H1 (cell line): ENCODE data around the gene DIAPH1. TPM values are rescaled to one million over a fixed set of nuclear protein-coding genes. Genes with fewer than 3 reads are reported as not detected.
A peak's percentile ranks its signal among the peaks of the same experiment; 100 is the strongest.

Experiments
- CBX8 ChIP-seq: fragments of 300-800, 300-1000 bp; sonication (generic); IDR thresholded peaks from 2 replicates; pipeline ENCODE4 v1.7.1; 2016; ENCODE audit warnings: low read depth, low read length, borderline replicate concordance
- EGR1 ChIP-seq: IDR thresholded peaks from 2 replicates; pipeline ENCODE4 v1.6.1; 2011; ENCODE audit warnings: low read depth, low read length, borderline replicate concordance
- EP300 ChIP-seq, 2 experiments: IDR thresholded peaks; 1 replicate in 1 of 2; 2 replicates in 1 of 2; pipeline ENCODE4 v1.6.1; 2011 to 2012; ENCODE audit warnings: low read depth in 2 of 2, low read length in 2 of 2, mild to moderate bottlenecking in 2 of 2, borderline replicate concordance in 1 of 2, inconsistent platforms in 1 of 2, moderate library complexity in 1 of 2
- EZH2 ChIP-seq: fragments of 200-600 bp; sonication (generic); IDR thresholded peaks from 2 replicates; pipeline ENCODE4 v1.7.1; 2012; ENCODE audit warnings: low read depth, mild to moderate bottlenecking, moderate library complexity, low read length, inconsistent platforms; ENCODE audit not compliant: severe bottlenecking
- NANOG ChIP-seq: IDR thresholded peaks from 2 replicates; pipeline ENCODE4 v1.6.1; 2011; ENCODE audit warnings: low read length, low read depth, mild to moderate bottlenecking, inconsistent platforms; ENCODE audit not compliant: insufficient read depth, poor library complexity, severe bottlenecking
- NRF1 ChIP-seq: IDR thresholded peaks from 2 replicates; pipeline ENCODE4 v1.6.1; 2011; ENCODE audit warnings: mild to moderate bottlenecking, low read depth, low read length, improper control_type of control experiment
- RNF2 ChIP-seq: fragments of 200-900, 300-1000 bp; sonication (generic); IDR thresholded peaks from 2 replicates; pipeline ENCODE4 v1.7.1; 2016; ENCODE audit warnings: borderline replicate concordance, low read depth, mild to moderate bottlenecking, antibody characterized with exemption, low read length; ENCODE audit not compliant: poor library complexity, severe bottlenecking; ENCODE audit errors: missing control alignments
- RXRA ChIP-seq: IDR thresholded peaks from 2 replicates; pipeline ENCODE4 v1.6.1; 2011; ENCODE audit warnings: low read depth, mild to moderate bottlenecking, low read length, moderate library complexity; ENCODE audit not compliant: insufficient read depth
- SIN3A ChIP-seq, 2 experiments: IDR thresholded peaks in 1 of 2; conservative IDR thresholded peaks in 1 of 2; 2 replicates each; pipeline ENCODE4 v1.6.1; 2011 to 2012; ENCODE audit warnings: low read length in 2 of 2, improper control_type of control experiment in 1 of 2, low read depth in 1 of 2, mild to moderate bottlenecking in 1 of 2
- SIRT6 ChIP-seq: IDR thresholded peaks from one replicate; pipeline ENCODE4 v1.7.1; 2012; ENCODE audit warnings: low read length, inconsistent platforms
- SP1 ChIP-seq: IDR thresholded peaks from 2 replicates; pipeline ENCODE4 v1.6.1; 2011; ENCODE audit warnings: low read depth, low read length
- SP2 ChIP-seq: IDR thresholded peaks from 2 replicates; pipeline ENCODE4 v1.6.1; 2012; ENCODE audit warnings: mild to moderate bottlenecking, low read length, inconsistent platforms
- SP4 ChIP-seq: IDR thresholded peaks from 2 replicates; pipeline ENCODE4 v1.6.1; 2012; ENCODE audit warnings: low read length, inconsistent platforms
- SUZ12 ChIP-seq: fragments of 200-600 bp; sonication (generic); IDR thresholded peaks from 2 replicates; pipeline ENCODE4 v1.6.1; 2012; ENCODE audit warnings: mild to moderate bottlenecking, inconsistent platforms, low read length, moderate library complexity, mixed read lengths
- TBP ChIP-seq: IDR thresholded peaks from 2 replicates; pipeline ENCODE4 v1.6.1; 2011; ENCODE audit warnings: low read depth, low read length, improper control_type of control experiment
- TCF12 ChIP-seq: IDR thresholded peaks from 2 replicates; pipeline ENCODE4 v1.6.1; 2011; ENCODE audit warnings: low read depth, mild to moderate bottlenecking, low read length
- YY1 ChIP-seq: IDR thresholded peaks from 2 replicates; pipeline ENCODE4 v1.6.1; 2011; ENCODE audit warnings: low read depth, mild to moderate bottlenecking, low read length
- ZNF274 ChIP-seq: IDR thresholded peaks from 2 replicates; pipeline ENCODE4 v1.7.0; 2012; ENCODE audit warnings: low read length, borderline replicate concordance; ENCODE audit errors: extremely low read depth
- polyA plus RNA-seq, 7 experiments: library from polyadenylated mRNA; depleted of rRNA in 3 of 7; stranded (reverse) in 5 of 7; unstranded in 2 of 7; fragments of >200 nt in 5 of 7; fragments of 200-250 nt in 2 of 7; gene quantifications; 1 replicate in 5 of 7; 2 replicates in 1 of 7; 4 replicates in 1 of 7; pipeline versions ENCODE4 v1.2.1 to v1.2.3, GENCODE V29; 2011 to 2013; ENCODE audit warnings: missing spikeins in 2 of 7, mixed read lengths in 2 of 7
- total RNA-seq: library from RNA; stranded (reverse); fragmentation: NEBNext Ultra II Directional; extraction: Animal tissue kit (Norgen Biotek cat#: 25700); gene quantifications from 2 replicates; pipeline ENCODE4 v1.2.1, GENCODE V29; 2021
- TF ChIP-seq, protein P1 (sequence below), 3 experiments: IDR thresholded peaks; 1 replicate in 2 of 3; 2 replicates in 1 of 3; pipeline versions ENCODE4 v1.5.1 to v1.6.1; 2011; ENCODE audit warnings: low read length in 3 of 3, mild to moderate bottlenecking in 3 of 3, inconsistent platforms in 2 of 3, low read depth in 1 of 3, moderate library complexity in 1 of 3; ENCODE audit not compliant: insufficient read depth in 1 of 3; ENCODE audit errors: control extremely low read depth in 1 of 3
- TF ChIP-seq, protein P2 (sequence below): IDR thresholded peaks from 2 replicates; pipeline ENCODE4 v1.6.1; 2012; ENCODE audit warnings: inconsistent platforms

DIAPH1 gene
- total and polyA plus RNA-seq, 2 of the 8 experiments (the other 6 are each of a cell fraction or from before 2014, with no cell fraction given): 61.2 to 114 TPM

DNA sequence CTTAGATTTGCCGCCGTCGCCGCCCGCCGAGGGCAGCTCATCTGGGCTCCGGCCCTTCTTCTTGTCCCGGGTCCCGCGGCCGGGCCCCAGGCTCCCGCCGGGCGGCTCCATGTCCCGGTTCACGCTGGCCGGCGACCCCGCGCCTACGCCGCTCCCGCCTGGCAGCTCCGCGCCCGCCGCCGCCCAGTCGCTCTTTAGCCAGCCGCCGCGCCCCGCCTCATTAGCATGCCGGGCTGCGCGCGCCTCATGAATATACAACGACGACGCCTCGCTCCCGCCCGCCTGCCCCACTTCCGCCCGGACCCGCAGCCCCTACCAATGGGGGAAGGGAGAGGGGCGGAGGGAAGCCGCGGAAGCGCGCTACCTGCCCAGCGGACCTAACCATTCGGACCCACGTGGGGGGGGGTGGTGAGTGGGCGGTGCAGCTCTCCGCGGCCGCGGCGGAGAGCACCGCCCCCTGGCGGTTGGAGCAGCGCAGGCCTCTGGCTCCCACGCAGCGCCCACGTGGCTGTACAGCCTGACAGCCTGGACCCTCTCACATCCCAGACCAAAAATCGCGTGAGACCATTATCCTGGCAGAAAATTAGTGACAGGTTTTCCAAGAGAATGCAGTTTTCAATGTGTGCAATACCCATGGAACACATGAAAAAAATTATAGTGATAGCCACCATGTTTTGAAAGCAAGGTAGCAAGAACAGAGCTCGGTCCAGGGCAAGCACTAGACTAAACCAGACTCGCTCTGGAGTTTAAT, at the start of gene DIAPH1 (continued):
- TF ChIP-seq NANOG (peak; percentile 69), RXRA (no peak), TBP (peak; percentile 58; the same call in 1 of the 2 replicates), YY1 (peak; percentile 50; the same call in 1 of the 2 replicates), TCF12 (no peak), EGR1 (peak; percentile 100), EZH2 (no peak), ZNF274 (no peak), SIN3A (conservative IDR thresholded peaks at IDR 0.05 in 1 of 2, IDR thresholded peaks at IDR 0.05 in 1 of 2; ENCODE audit: low read depth in 1 of 2, low read length in 2 of 2) (peak; percentile 81 to 95; a peak in 3 of 4 replicates), SP1 (peak; percentile 88), SUZ12 (peak; percentile 49; the same call in 1 of the 2 replicates), SP4 (no peak), SIRT6 (no peak), CBX8 (no peak), SP2 (no peak), EP300 (IDR thresholded peaks at IDR 0.05; ENCODE audit: borderline replicate concordance in 1 of 2, low read depth in 2 of 2, low read length in 2 of 2) (peak in 1 of 2 experiments; percentile 99; a peak in 2 of 3 replicates), RNF2 (no peak), NRF1 (peak; percentile 30; the same call in 1 of the 2 replicates)
- TF ChIP-seq, protein P1, sequence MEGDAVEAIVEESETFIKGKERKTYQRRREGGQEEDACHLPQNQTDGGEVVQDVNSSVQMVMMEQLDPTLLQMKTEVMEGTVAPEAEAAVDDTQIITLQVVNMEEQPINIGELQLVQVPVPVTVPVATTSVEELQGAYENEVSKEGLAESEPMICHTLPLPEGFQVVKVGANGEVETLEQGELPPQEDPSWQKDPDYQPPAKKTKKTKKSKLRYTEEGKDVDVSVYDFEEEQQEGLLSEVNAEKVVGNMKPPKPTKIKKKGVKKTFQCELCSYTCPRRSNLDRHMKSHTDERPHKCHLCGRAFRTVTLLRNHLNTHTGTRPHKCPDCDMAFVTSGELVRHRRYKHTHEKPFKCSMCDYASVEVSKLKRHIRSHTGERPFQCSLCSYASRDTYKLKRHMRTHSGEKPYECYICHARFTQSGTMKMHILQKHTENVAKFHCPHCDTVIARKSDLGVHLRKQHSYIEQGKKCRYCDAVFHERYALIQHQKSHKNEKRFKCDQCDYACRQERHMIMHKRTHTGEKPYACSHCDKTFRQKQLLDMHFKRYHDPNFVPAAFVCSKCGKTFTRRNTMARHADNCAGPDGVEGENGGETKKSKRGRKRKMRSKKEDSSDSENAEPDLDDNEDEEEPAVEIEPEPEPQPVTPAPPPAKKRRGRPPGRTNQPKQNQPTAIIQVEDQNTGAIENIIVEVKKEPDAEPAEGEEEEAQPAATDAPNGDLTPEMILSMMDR (IDR thresholded peaks at IDR 0.05; ENCODE audit: control extremely low read depth in 1 of 3, insufficient read depth in 1 of 3, low read depth in 1 of 3, low read length in 3 of 3): peak; percentile 83 to 97 (median 87)
- TF ChIP-seq, protein P2, sequence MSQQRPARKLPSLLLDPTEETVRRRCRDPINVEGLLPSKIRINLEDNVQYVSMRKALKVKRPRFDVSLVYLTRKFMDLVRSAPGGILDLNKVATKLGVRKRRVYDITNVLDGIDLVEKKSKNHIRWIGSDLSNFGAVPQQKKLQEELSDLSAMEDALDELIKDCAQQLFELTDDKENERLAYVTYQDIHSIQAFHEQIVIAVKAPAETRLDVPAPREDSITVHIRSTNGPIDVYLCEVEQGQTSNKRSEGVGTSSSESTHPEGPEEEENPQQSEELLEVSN: peak; percentile 88
